GM12878 (cell line): ENCODE results near the gene RERE.

ENCODE experiments used
- CBX5 ChIP-seq: sonication (generic); IDR thresholded peaks from 2 replicates; pipeline ENCODE4 v1.6.1; 2016; ENCODE audit warnings: low read depth, moderate library complexity, mild to moderate bottlenecking, inconsistent platforms
- CTCF ChIP-seq, 3 experiments: IDR thresholded peaks in 2 of 3; conservative IDR thresholded peaks in 1 of 3; 2 replicates each; pipeline ENCODE4 v1.5.1; 2011; ENCODE audit warnings: low read depth in 3 of 3, low read length in 3 of 3, mild to moderate bottlenecking in 3 of 3, control low read depth in 2 of 3, moderate library complexity in 2 of 3, inconsistent platforms in 1 of 3, mixed read lengths in 1 of 3; ENCODE audit not compliant: control insufficient read depth in 2 of 3, insufficient read depth in 1 of 3; ENCODE audit errors: extremely low read depth in 1 of 3
- MAX ChIP-seq: IDR thresholded peaks from 2 replicates; pipeline ENCODE4 v1.6.1; 2012; ENCODE audit warnings: low read depth, low read length, improper control_type of control experiment
- NFYB ChIP-seq: IDR thresholded peaks from 2 replicates; pipeline ENCODE4 v1.6.1; 2011; ENCODE audit warnings: low read depth, mild to moderate bottlenecking, low read length, improper control_type of control experiment, moderate library complexity; ENCODE audit not compliant: insufficient read depth
- RBBP5 ChIP-seq: fragments of 200-600 bp; sonication (generic); conservative IDR thresholded peaks from 2 replicates; pipeline ENCODE4 v1.6.1; 2016

- TF ChIP-seq MAX: no peak
- TF ChIP-seq NFYB: no peak
- no peak for TF ChIP-seq CTCF (IDR thresholded peaks at IDR 0.05 in 2 of 3, conservative IDR thresholded peaks at IDR 0.05 in 1 of 3; ENCODE audit: control insufficient read depth in 2 of 3, extremely low read depth in 1 of 3, insufficient read depth in 1 of 3, low read depth in 3 of 3, low read length in 3 of 3)
- TF ChIP-seq RBBP5: no peak
- TF ChIP-seq CBX5: no peak
Observed at GRCh38 chr1:8348047-8348776, 469.2 kb downstream of the RERE start.
